OCI-LY1 (cell line): ENCODE measurements around the gene MED13L.

Experiments
- H2AFZ ChIP-seq: fragments of 200-600 bp; sonication (generic), shearing (Covaris generic); 2 replicates; pipeline ENCODE4 v1.6.0; 2014; ENCODE audit warnings: antibody characterized with exemption, mild to moderate bottlenecking, low read length
- H3F3A ChIP-seq: fragments of 200-600 bp; sonication (generic), shearing (Covaris generic); 2 replicates; pipeline ENCODE4 v1.6.0; 2014; ENCODE audit warnings: mild to moderate bottlenecking, antibody characterized with exemption, low read length, moderate library complexity; ENCODE audit not compliant: insufficient read depth
- H3K27ac ChIP-seq: fragments of 200-600 bp; sonication (generic); 2 replicates; pipeline ENCODE4 v1.5.1; 2014; ENCODE audit warnings: low read length, mixed run types, mild to moderate bottlenecking, low read depth; ENCODE audit not compliant: poor library complexity, severe bottlenecking
- H3K27me3 ChIP-seq: fragments of 200-600 bp; sonication (generic); 2 replicates; pipeline ENCODE4 v1.6.0; 2014; ENCODE audit warnings: antibody characterized with exemption, mild to moderate bottlenecking, low read length, moderate library complexity; ENCODE audit not compliant: insufficient read depth
- H3K36me3 ChIP-seq: fragments of 200-600 bp; sonication (generic); 2 replicates; pipeline ENCODE4 v1.6.1; 2014; ENCODE audit warnings: mild to moderate bottlenecking, antibody characterized with exemption, low read length, moderate library complexity, mixed read lengths; ENCODE audit not compliant: insufficient read depth
- H3K4me1 ChIP-seq: fragments of 200-600 bp; sonication (generic); 2 replicates; pipeline ENCODE4 v1.5.1; 2014; ENCODE audit warnings: mild to moderate bottlenecking, low read length, moderate library complexity; ENCODE audit not compliant: insufficient read depth, severe bottlenecking
- H3K4me2 ChIP-seq: fragments of 200-600 bp; sonication (generic), shearing (Covaris generic); 2 replicates; pipeline ENCODE4 v1.6.1; 2014; ENCODE audit warnings: low read length
- H3K4me3 ChIP-seq: fragments of 200-600 bp; sonication (generic); 2 replicates; pipeline ENCODE4 v1.5.1; 2014; ENCODE audit warnings: low read length, low read depth, mild to moderate bottlenecking, mixed read lengths; ENCODE audit not compliant: poor library complexity, severe bottlenecking
- H3K79me2 ChIP-seq: fragments of 200-600 bp; shearing (Covaris generic); 2 replicates; pipeline ENCODE4 v1.6.1; 2016; ENCODE audit warnings: mixed run types, low read length, mixed read lengths; ENCODE audit not compliant: insufficient read depth
- H3K9ac ChIP-seq: fragments of 200-600 bp; sonication (generic), shearing (Covaris generic); 2 replicates; pipeline ENCODE4 v1.6.1; 2014; ENCODE audit warnings: mild to moderate bottlenecking, low read length, mixed read lengths
- H3K9me2 ChIP-seq: fragments of 200-600 bp; sonication (generic), shearing (Covaris generic); 2 replicates; pipeline ENCODE4 v1.6.1; 2014; ENCODE audit warnings: low read depth, mild to moderate bottlenecking, low read length, mixed read lengths
- H3K9me3 ChIP-seq: fragments of 200-600 bp; shearing (Covaris generic); 2 replicates; pipeline ENCODE4 v1.6.1; 2014; ENCODE audit warnings: low read length, mixed read lengths
- H4K20me1 ChIP-seq: fragments of 200-600 bp; sonication (generic), shearing (Covaris generic); 2 replicates; pipeline ENCODE4 v1.6.0; 2016; ENCODE audit warnings: mild to moderate bottlenecking, low read length; ENCODE audit not compliant: insufficient read depth
- EZH2 ChIP-seq: fragments of 200-600 bp; sonication (generic), shearing (Covaris generic); IDR thresholded peaks from 2 replicates; pipeline ENCODE4 v1.8.0; 2017; ENCODE audit warnings: borderline replicate concordance, mixed run types, mild to moderate bottlenecking, antibody characterized with exemption, low read length, moderate library complexity, mixed read lengths
- TF ChIP-seq, protein P1 (sequence below): fragments of 200-600 bp; sonication (generic), shearing (Covaris generic); IDR thresholded peaks from 2 replicates; pipeline ENCODE4 v1.5.1; 2017; ENCODE audit warnings: mild to moderate bottlenecking, antibody characterized with exemption, low read length, moderate library complexity, mixed read lengths

The MED13L gene

GRCh38 chr12:116101991-116102390 is 175.5 kb downstream of the MED13L start:
- H3K27me3 ChIP-seq: no peaks in the 10 kb centered on the region
- no peak overlapping the region for H3K27ac ChIP-seq
- H3K4me2 ChIP-seq: no peak overlapping the region
- no peaks in the 10 kb centered on the region for H4K20me1 ChIP-seq
- no peak overlapping the region for H2AFZ ChIP-seq
- H3K36me3 ChIP-seq: no peaks in the 10 kb centered on the region
- no peaks in the 10 kb centered on the region for H3K9me2 ChIP-seq
- no peak overlapping the region for H3K9ac ChIP-seq
- no peaks in the 10 kb centered on the region for H3K9me3 ChIP-seq
- no peaks in the 10 kb centered on the region for H3K79me2 ChIP-seq
- no peak for TF ChIP-seq EZH2
- TF ChIP-seq, protein P1, sequence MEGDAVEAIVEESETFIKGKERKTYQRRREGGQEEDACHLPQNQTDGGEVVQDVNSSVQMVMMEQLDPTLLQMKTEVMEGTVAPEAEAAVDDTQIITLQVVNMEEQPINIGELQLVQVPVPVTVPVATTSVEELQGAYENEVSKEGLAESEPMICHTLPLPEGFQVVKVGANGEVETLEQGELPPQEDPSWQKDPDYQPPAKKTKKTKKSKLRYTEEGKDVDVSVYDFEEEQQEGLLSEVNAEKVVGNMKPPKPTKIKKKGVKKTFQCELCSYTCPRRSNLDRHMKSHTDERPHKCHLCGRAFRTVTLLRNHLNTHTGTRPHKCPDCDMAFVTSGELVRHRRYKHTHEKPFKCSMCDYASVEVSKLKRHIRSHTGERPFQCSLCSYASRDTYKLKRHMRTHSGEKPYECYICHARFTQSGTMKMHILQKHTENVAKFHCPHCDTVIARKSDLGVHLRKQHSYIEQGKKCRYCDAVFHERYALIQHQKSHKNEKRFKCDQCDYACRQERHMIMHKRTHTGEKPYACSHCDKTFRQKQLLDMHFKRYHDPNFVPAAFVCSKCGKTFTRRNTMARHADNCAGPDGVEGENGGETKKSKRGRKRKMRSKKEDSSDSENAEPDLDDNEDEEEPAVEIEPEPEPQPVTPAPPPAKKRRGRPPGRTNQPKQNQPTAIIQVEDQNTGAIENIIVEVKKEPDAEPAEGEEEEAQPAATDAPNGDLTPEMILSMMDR: no peak
- H3F3A ChIP-seq: no peaks in the 10 kb centered on the region
- H3K4me1 ChIP-seq: no peaks in the 10 kb centered on the region
- H3K4me3 ChIP-seq: no peak overlapping the region

DNA sequence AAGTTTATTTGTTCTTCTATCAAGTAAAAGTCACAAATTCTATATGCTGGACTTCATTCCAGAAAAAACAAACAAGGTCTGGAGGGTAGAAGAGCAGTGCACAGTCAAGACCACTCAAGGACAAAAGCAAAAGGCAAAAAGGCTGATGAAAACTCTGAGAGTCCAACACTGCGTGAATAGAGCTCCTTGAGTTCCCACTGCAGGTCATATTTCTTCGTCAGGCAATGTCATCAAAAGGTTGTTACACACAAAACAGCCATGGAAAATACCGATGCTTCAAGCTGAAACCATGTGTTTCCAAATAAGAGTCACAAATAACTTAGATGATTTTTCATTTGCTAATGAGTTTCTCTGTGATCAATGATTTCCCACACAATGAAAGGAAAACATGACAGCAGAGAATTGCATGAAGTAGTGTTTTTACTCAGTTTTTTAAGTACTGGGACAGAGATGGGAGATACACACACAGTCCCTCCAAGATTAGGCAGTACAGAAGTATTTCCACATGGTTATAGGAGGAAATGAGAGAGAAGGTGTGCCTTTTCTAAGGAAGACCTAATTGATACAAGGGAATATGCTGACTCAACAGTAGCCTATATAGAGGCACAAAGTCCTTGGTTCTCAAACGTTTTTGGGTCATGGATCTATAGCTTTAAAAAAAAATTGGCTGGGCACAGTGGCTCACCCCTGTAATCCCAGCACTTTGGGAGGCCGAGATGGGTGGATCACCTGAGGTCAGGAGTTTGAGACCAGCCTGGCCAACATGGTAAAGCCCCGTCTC is 177.7 kb downstream of the MED13L start:
- no peaks in the 10 kb centered on the region for H3F3A ChIP-seq
- no peaks in the 10 kb centered on the region for H3K79me2 ChIP-seq
- H3K4me1 ChIP-seq: no peaks in the 10 kb centered on the region
- H4K20me1 ChIP-seq: no peaks in the 10 kb centered on the region
- H3K27me3 ChIP-seq: no peaks in the 10 kb centered on the region
- TF ChIP-seq, protein P1: no peak
- TF ChIP-seq EZH2: no peak
- H3K9me3 ChIP-seq: no peaks in the 10 kb centered on the region
- H3K9ac ChIP-seq: no peak overlapping the region
- H3K36me3 ChIP-seq: no peaks in the 10 kb centered on the region
- H3K9me2 ChIP-seq: no peaks in the 10 kb centered on the region
- no peak overlapping the region for H3K4me3 ChIP-seq
- no peak overlapping the region for H3K27ac ChIP-seq
- H3K4me2 ChIP-seq: no peak overlapping the region
- no peak overlapping the region for H2AFZ ChIP-seq

GRCh38 chr12:116096874-116097273 is 180.6 kb downstream of the MED13L start:
- no peaks in the 10 kb centered on the region for H3K4me1 ChIP-seq

More at GRCh38 chr12:116096874-116097273, 180.6 kb downstream of the MED13L start:
- Histone ChIP-seq H3K9me3 (no peaks in the 10 kb centered on the region), H3K9me2 (no peaks in the 10 kb centered on the region), H2AFZ (no peak overlapping the region), H3K4me2 (no peak overlapping the region), H3K9ac (no peak overlapping the region), H3K27ac (no peak overlapping the region), H3K36me3 (no peaks in the 10 kb centered on the region), H3F3A (no peaks in the 10 kb centered on the region), H4K20me1 (no peaks in the 10 kb centered on the region), H3K79me2 (no peaks in the 10 kb centered on the region), H3K4me3 (no peak overlapping the region), H3K27me3 (no peaks in the 10 kb centered on the region)
- TF ChIP-seq EZH2: no peak
- TF ChIP-seq, protein P1: no peak
